GM10266 (cell line): ENCODE data around the gene PCSK4.

ENCODE experiments used
- DNase-seq: peaks from one replicate; pipeline ENCODE4 v3.0.0; 2012; ENCODE audit errors: extremely low spot score
- TF ChIP-seq, protein P1 (sequence below): IDR thresholded peaks from 2 replicates; pipeline ENCODE4 v1.5.1; 2012; ENCODE audit warnings: mild to moderate bottlenecking, low read depth; ENCODE audit not compliant: control insufficient read depth, insufficient read depth; ENCODE audit errors: missing control alignments

Gene PCSK4

GRCh38 chr19:1433119-1434039 is 56.8 kb downstream of the PCSK4 start:
- TF ChIP-seq, protein P1, sequence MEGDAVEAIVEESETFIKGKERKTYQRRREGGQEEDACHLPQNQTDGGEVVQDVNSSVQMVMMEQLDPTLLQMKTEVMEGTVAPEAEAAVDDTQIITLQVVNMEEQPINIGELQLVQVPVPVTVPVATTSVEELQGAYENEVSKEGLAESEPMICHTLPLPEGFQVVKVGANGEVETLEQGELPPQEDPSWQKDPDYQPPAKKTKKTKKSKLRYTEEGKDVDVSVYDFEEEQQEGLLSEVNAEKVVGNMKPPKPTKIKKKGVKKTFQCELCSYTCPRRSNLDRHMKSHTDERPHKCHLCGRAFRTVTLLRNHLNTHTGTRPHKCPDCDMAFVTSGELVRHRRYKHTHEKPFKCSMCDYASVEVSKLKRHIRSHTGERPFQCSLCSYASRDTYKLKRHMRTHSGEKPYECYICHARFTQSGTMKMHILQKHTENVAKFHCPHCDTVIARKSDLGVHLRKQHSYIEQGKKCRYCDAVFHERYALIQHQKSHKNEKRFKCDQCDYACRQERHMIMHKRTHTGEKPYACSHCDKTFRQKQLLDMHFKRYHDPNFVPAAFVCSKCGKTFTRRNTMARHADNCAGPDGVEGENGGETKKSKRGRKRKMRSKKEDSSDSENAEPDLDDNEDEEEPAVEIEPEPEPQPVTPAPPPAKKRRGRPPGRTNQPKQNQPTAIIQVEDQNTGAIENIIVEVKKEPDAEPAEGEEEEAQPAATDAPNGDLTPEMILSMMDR = no peak
- DNase-seq = no peak

- no peak for DNase-seq
- TF ChIP-seq, protein P1 = no peak
Observed at GRCh38 chr19:1432507-1432887, 57.7 kb downstream of the PCSK4 start.

DNA sequence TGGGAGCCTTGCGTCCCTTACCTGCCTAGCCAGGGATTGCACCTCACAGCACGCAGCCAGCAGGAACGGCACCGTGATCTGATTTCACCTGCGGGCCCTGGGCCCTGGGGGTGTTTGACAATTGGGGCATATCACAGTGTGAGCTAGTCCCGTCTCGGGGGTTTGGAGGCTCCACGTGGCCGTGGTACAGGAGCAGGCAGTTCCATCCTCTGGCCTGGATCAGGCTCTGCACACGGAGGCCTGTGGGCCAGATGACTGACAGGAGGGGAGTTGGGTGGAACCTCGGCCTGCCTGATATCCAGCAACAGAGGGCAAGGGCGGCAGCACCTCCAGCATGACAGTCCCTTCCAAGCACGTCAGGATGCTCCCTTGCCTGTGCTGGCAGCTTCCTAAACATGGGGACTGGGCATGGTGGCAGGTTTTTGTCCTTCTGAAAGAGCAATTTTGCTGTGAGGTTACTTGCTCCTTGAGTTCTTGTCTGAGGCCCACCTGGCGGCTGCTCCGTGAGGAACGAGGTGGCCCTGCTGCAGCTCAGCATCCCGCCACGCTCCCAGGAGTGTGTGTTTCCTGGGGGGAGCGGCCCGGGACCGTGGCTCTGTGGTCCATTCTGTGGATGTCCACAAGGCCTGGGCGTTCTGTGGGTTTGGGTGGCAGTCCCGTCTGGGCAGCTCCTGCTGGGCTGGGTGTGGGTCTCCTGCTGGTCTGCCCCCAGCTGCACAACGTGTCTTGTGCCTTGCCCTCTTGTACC is 58.2 kb downstream of the PCSK4 start:
- TF ChIP-seq, protein P1 = no peak
- DNase-seq = no peak
